ENCODE results near the gene MACROD2. TPM values are rescaled to one million over a fixed set of nuclear protein-coding genes. Genes with fewer than 3 reads are reported as not detected.

Gene MACROD2
- total and polyA plus RNA-seq, 2 donors (not counting 1 experiment from before 2014, with no cell fraction given) = 5.3 to 6.7 TPM

- H2AFZ ChIP-seq (ENCODE audit: insufficient read depth, low read depth, low read length, poor library complexity, severe bottlenecking) = no peak overlapping the region
- no peaks in the 10 kb centered on the region for H3K4me1 Mint-ChIP-seq
- no peak overlapping the region for H3K9ac ChIP-seq (ENCODE audit: low read length)
- no peaks in the 10 kb centered on the region for H3K9me3 ChIP-seq (ENCODE audit: control extremely low read depth in 1 of 3, control insufficient read depth in 2 of 3, insufficient read depth in 1 of 3, low read length in 2 of 3)
- ATAC-seq (ENCODE audit: low read depth) (no peak), DNase-seq (no peak)
- 100% methylated on average over 1 of the region's 2 CpGs for WGBS (ENCODE audit: insufficient coverage)
- intact Hi-C loops (cut with micrococcal nuclease) = loop anchor here (10.0 kb wide), 1 partner anchor 436 kb away; no protein-coding TSS in a partner anchor
- H3K9me3 Mint-ChIP-seq (ENCODE audit: insufficient read depth) = no peaks in the 10 kb centered on the region
- ChIA-PET CTCF (no interaction called here), POLR2A (no interaction called here)
- no peaks in the 10 kb centered on the region for H3K4me1 ChIP-seq (ENCODE audit: control insufficient read depth in 2 of 2, insufficient read depth in 2 of 2, low read length in 2 of 2)
- TF ChIP-seq EZH2 (IDR thresholded peaks at IDR 0.05; ENCODE audit: borderline replicate concordance, insufficient read depth, low read depth, low read length, poor library complexity, severe bottlenecking) (no peak), CTCF (IDR thresholded peaks at IDR 0.05) (no peak)
- H3K4me3 Mint-ChIP-seq = no peak overlapping the region
- no peaks in the 10 kb centered on the region for H3K36me3 ChIP-seq (replicated peaks in 1 of 2; ENCODE audit: control extremely low read depth in 1 of 2, control insufficient read depth in 1 of 2, extremely low read depth in 1 of 2, insufficient read depth in 2 of 2, low read length in 1 of 2)
- no peak overlapping the region for H3K27ac Mint-ChIP-seq
- H3K27me3 ChIP-seq (replicated peaks in 1 of 4; ENCODE audit: control extremely low read depth in 1 of 4, control insufficient read depth in 3 of 4, insufficient read depth in 4 of 4, low read length in 3 of 4) = no peaks in the 10 kb centered on the region
- no peaks in the 10 kb centered on the region for H3K79me2 ChIP-seq (ENCODE audit: control insufficient read depth, insufficient read depth, low read length)
- no peaks in the 10 kb centered on the region for H4K20me1 ChIP-seq (ENCODE audit: control insufficient read depth, insufficient read depth, low read length, poor library complexity, severe bottlenecking)
- H3K27ac ChIP-seq (ENCODE audit: low read length in 2 of 2) = no peak overlapping the region
- no peak overlapping the region for H3K4me3 ChIP-seq (ENCODE audit: control extremely low read depth in 1 of 5, extremely low read depth in 1 of 5, insufficient read depth in 1 of 5, low read depth in 2 of 5, low read length in 4 of 5)
- peaks cover 3% of the 10 kb centered on the region for H3K27me3 Mint-ChIP-seq
- no peak overlapping the region for H3K4me2 ChIP-seq (replicated peaks; ENCODE audit: low read depth, low read length, poor library complexity, severe bottlenecking)
These were observed 1503.6 kb downstream of the MACROD2 start for GRCh38 chr20:15498926-15499325.

GRCh38 chr20:15506311-15506710 lies 1511.0 kb downstream of the MACROD2 start:
- no peak overlapping the region for H2AFZ ChIP-seq (ENCODE audit: insufficient read depth, low read depth, low read length, poor library complexity, severe bottlenecking)
- Mint-ChIP-seq H3K4me1 (no peaks in the 10 kb centered on the region), H3K9me3 (ENCODE audit: insufficient read depth) (no peaks in the 10 kb centered on the region), H3K4me3 (no peak overlapping the region), H3K27me3 (no peaks in the 10 kb centered on the region), H3K27ac (no peak overlapping the region)
- no peak overlapping the region for H3K9ac ChIP-seq (ENCODE audit: low read length)
- no peak for DNase-seq
- no peaks in the 10 kb centered on the region for H3K79me2 ChIP-seq (ENCODE audit: control insufficient read depth, insufficient read depth, low read length)
- H3K27ac ChIP-seq (ENCODE audit: low read length in 2 of 2) = no peak overlapping the region
- H3K9me3 ChIP-seq (ENCODE audit: control extremely low read depth in 1 of 3, control insufficient read depth in 2 of 3, insufficient read depth in 1 of 3, low read length in 2 of 3) = no peaks in the 10 kb centered on the region
- H3K27me3 ChIP-seq (replicated peaks in 1 of 4; ENCODE audit: control extremely low read depth in 1 of 4, control insufficient read depth in 3 of 4, insufficient read depth in 4 of 4, low read length in 3 of 4) = no peaks in the 10 kb centered on the region
- H3K4me2 ChIP-seq (replicated peaks; ENCODE audit: low read depth, low read length, poor library complexity, severe bottlenecking) = no peak overlapping the region
- CTCF ChIA-PET = no interaction called here
- no peaks in the 10 kb centered on the region for H4K20me1 ChIP-seq (ENCODE audit: control insufficient read depth, insufficient read depth, low read length, poor library complexity, severe bottlenecking)
- no peaks in the 10 kb centered on the region for H3K36me3 ChIP-seq (replicated peaks in 1 of 2; ENCODE audit: control extremely low read depth in 1 of 2, control insufficient read depth in 1 of 2, extremely low read depth in 1 of 2, insufficient read depth in 2 of 2, low read length in 1 of 2)
- WGBS (ENCODE audit: insufficient coverage) = 82% methylated on average over 4 of the region's 5 CpGs
- no peaks in the 10 kb centered on the region for H3K4me1 ChIP-seq (ENCODE audit: control insufficient read depth in 2 of 2, insufficient read depth in 2 of 2, low read length in 2 of 2)
- TF ChIP-seq CTCF (IDR thresholded peaks at IDR 0.05) = no peak
- TF ChIP-seq EZH2 (IDR thresholded peaks at IDR 0.05; ENCODE audit: borderline replicate concordance, insufficient read depth, low read depth, low read length, poor library complexity, severe bottlenecking) = no peak
- intact Hi-C loops (cut with micrococcal nuclease) = no loop called here
- POLR2A ChIA-PET = no interaction called here
- H3K4me3 ChIP-seq (ENCODE audit: control extremely low read depth in 1 of 5, extremely low read depth in 1 of 5, insufficient read depth in 1 of 5, low read depth in 2 of 5, low read length in 4 of 5) = no peak overlapping the region
- no peak for ATAC-seq (ENCODE audit: low read depth)
